Gastrocnemius medialis (tissue), 4 donors: ENCODE data around the gene PALM3. TPM values are rescaled to one million over a fixed set of nuclear protein-coding genes. Genes with fewer than 3 reads are reported as not detected.
A peak's percentile ranks its signal among the peaks of the same experiment; 100 is the strongest.

ENCODE experiments used
- ATAC-seq, 2 donors: fragments of 150-250 bp; one replicate each; pipeline ENCODE4 v1.9.1; 2016
- DNase-seq, 2 donors: peaks; one replicate each; pipeline ENCODE4 v3.0.0-alpha.2; 2019
- H3K27ac ChIP-seq, 4 donors: fragments of 200-600 bp; sonication (generic); 1 replicate in 1 of 4; 2 replicates in 3 of 4; pipeline ENCODE4 v1.5.1; 2016 to 2018; ENCODE audit warnings: mild to moderate bottlenecking in 2 of 4, moderate library complexity in 1 of 4
- H3K27me3 ChIP-seq, 3 donors: fragments of 200-600 bp; sonication (generic) in 2 of 3; 1 replicate in 1 of 3; 2 replicates in 2 of 3; pipeline versions ENCODE4 v1.5.1 to v1.6.0; 2016 to 2019; ENCODE audit warnings: mild to moderate bottlenecking in 1 of 3, moderate library complexity in 1 of 3
- H3K36me3 ChIP-seq, 2 donors: fragments of 200-600 bp; sonication (generic) in 1 of 2; one replicate each; pipeline ENCODE4 v1.5.1; 2017 to 2018
- H3K4me1 ChIP-seq, 2 donors: fragments of 200-600 bp; sonication (generic) in 1 of 2; one replicate each; pipeline ENCODE4 v1.5.1; 2016 to 2017; ENCODE audit warnings: mild to moderate bottlenecking in 2 of 2
- H3K4me3 ChIP-seq, 4 donors: fragments of 200-600 bp; sonication (generic) in 3 of 4; 1 replicate in 1 of 4; 2 replicates in 3 of 4; pipeline ENCODE4 v1.5.1; 2016 to 2019; ENCODE audit warnings: mild to moderate bottlenecking in 2 of 4
- H3K9me3 ChIP-seq, 3 donors: fragments of 200-600 bp; sonication (generic) in 2 of 3; 1 replicate in 1 of 3; 2 replicates in 2 of 3; pipeline ENCODE4 v1.5.1; 2016 to 2019
- POLR2A ChIP-seq, 2 donors: fragments of 450-650 bp; IDR thresholded peaks; one replicate each; pipeline ENCODE4 v1.6.1; 2017; ENCODE audit warnings: antibody characterized with exemption in 2 of 2, mild to moderate bottlenecking in 2 of 2, moderate library complexity in 2 of 2
- in situ Hi-C, 4 donors: fragments of 200-750 bp; cut with MboI; loops; one replicate each; pipeline versions ENCODE4 v1.15.0 to v1.8.0; 2017; ENCODE audit warnings: low sequenced_read_pairs in 4 of 4
- intact Hi-C: fragments of 100-400 bp; cut with DNase I; formaldehyde crosslinking; loops from one replicate; pipeline ENCODE4 v1.15.1; 2023; ENCODE audit warnings: low total_unique reads
- total RNA-seq, 4 donors: library from RNA; depleted of rRNA; stranded (reverse); fragments of >200 nt; gene quantifications; one replicate each; pipeline versions ENCODE4 v1.1.0 to v1.2.3, GENCODE V29; 2016
- TF ChIP-seq, protein P1 (sequence below), 5 experiments: fragments of 450-650 bp in 3 of 5; fragments of 200-600 bp in 2 of 5; sonication (generic) in 2 of 5; IDR thresholded peaks in 4 of 5; conservative IDR thresholded peaks in 1 of 5; 1 replicate in 4 of 5; 2 replicates in 1 of 5; pipeline ENCODE4 v1.5.1; 2016 to 2019; ENCODE audit warnings: antibody characterized with exemption in 5 of 5, mild to moderate bottlenecking in 3 of 5, moderate library complexity in 3 of 5

The PALM3 gene
- total RNA-seq, 4 donors from 2014 or later: not detected

DNA sequence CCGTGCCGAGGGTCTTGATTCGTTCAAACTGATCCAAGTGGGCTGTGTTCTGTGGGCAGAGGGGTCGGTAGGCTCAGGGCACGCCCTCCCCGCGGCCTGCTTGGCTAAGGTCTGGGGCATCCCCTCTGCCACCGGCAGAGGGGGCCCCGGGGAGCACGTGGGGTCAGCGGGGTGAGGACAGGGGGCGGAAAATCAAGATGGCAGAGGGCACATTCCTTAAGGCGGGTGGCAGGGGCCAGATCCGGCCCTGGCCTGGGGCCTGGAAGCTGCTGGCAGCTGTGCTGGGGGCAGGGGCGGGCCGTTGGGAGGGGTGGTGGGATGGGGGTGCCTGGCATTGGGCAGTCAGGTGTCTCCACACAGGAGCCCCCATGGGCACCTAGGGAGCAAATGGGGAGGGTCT is 45.0 kb upstream of the PALM3 start:
- in situ Hi-C loops (no loop called here), intact Hi-C loops (loop anchor here (2.0 kb wide), 1 partner anchor 16 kb away; the partner anchor contains the start of gene SAMD1)
- peaks cover 25 to 41% of the 10 kb centered on the region in 2 donors for H3K4me1 ChIP-seq
- peaks cover 0 to 36% of the 10 kb centered on the region in 2 donors for H3K36me3 ChIP-seq
- ATAC-seq (peak in 1 of 2 donors; percentile 7), DNase-seq (no peak)
- TF ChIP-seq, protein P1, sequence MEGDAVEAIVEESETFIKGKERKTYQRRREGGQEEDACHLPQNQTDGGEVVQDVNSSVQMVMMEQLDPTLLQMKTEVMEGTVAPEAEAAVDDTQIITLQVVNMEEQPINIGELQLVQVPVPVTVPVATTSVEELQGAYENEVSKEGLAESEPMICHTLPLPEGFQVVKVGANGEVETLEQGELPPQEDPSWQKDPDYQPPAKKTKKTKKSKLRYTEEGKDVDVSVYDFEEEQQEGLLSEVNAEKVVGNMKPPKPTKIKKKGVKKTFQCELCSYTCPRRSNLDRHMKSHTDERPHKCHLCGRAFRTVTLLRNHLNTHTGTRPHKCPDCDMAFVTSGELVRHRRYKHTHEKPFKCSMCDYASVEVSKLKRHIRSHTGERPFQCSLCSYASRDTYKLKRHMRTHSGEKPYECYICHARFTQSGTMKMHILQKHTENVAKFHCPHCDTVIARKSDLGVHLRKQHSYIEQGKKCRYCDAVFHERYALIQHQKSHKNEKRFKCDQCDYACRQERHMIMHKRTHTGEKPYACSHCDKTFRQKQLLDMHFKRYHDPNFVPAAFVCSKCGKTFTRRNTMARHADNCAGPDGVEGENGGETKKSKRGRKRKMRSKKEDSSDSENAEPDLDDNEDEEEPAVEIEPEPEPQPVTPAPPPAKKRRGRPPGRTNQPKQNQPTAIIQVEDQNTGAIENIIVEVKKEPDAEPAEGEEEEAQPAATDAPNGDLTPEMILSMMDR (IDR thresholded peaks at IDR 0.05 in 4 of 5, conservative IDR thresholded peaks at IDR 0.05 in 1 of 5): no peak
- no peak for TF ChIP-seq POLR2A (IDR thresholded peaks at IDR 0.05)
- no peaks in the 10 kb centered on the region for H3K27me3 ChIP-seq
- no peak overlapping the region for H3K4me3 ChIP-seq
- H3K27ac ChIP-seq: peak overlapping the region; percentile 79 to 97 (median 86)
- no peaks in the 10 kb centered on the region for H3K9me3 ChIP-seq

DNA sequence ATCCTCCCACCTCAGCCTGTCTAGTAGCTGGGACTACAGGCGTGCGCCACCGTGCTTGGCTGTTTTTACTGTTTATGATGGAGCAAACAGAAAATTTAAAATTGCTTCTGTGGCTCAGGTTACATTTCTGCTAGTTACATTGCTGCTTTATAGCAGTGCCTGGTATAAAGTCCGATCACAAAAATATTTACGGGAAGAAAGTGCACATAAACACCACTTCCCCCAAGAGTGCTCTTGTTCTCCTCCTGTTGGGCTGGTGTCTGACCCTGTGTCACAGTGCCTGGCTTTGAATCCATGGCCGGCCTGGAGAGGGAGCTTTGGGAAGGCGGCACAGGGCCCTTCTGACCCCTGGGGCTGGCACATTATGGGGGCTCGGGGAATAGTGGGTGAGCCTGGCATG is 43.8 kb upstream of the PALM3 start:
- in situ Hi-C loops: no loop called here
- Histone ChIP-seq H3K4me1 (peaks cover 20 to 37% of the 10 kb centered on the region in 2 donors), H3K27ac (peak overlapping the region in 3 of 4 donors; percentile 79 to 97 (median 81)), H3K9me3 (no peaks in the 10 kb centered on the region), H3K4me3 (no peak overlapping the region), H3K27me3 (no peaks in the 10 kb centered on the region), H3K36me3 (peaks cover 0 to 47% of the 10 kb centered on the region in 2 donors)
- TF ChIP-seq, protein P1 (IDR thresholded peaks at IDR 0.05 in 4 of 5, conservative IDR thresholded peaks at IDR 0.05 in 1 of 5): no peak
- TF ChIP-seq POLR2A (IDR thresholded peaks at IDR 0.05): no peak
- DNase-seq: no peak
- intact Hi-C loops: loop anchor here (2.0 kb wide), 1 partner anchor 15 kb away; the partner anchor contains the start of gene SAMD1
- no peak for ATAC-seq

DNA sequence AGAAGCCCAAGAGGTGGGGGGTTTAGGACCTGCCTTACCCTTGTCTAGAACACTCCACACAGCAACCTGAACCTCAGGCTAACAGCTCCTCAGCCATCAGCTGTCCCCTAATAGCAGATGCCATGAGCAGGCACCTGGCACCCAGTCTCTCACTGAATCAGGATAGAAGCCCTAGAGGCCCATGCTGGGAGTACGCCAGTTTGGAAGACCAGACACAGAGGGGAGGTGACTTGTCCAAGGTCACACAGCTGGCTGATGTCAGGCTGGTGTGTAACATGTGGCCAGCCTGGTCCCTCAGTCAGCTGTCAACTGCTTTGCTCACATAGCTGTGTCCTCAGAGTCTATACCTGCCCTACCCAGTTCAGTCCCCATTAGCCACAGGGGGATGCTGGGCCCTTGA is 41.4 kb upstream of the PALM3 start:
- ATAC-seq: no peak
- TF ChIP-seq POLR2A (IDR thresholded peaks at IDR 0.05): no peak
- TF ChIP-seq, protein P1 (IDR thresholded peaks at IDR 0.05 in 4 of 5, conservative IDR thresholded peaks at IDR 0.05 in 1 of 5): no peak
- in situ Hi-C loops (no loop called here), intact Hi-C loops (no loop called here)
- no peak for DNase-seq
- H3K4me1 ChIP-seq: peaks cover 17 to 20% of the 10 kb centered on the region in 2 donors
- peaks cover 0 to 70% of the 10 kb centered on the region in 2 donors for H3K36me3 ChIP-seq
- peak overlapping the region in 1 of 4 donors; percentile 21 for H3K27ac ChIP-seq
- no peaks in the 10 kb centered on the region for H3K9me3 ChIP-seq
- H3K27me3 ChIP-seq: no peaks in the 10 kb centered on the region
- H3K4me3 ChIP-seq: no peak overlapping the region

DNA sequence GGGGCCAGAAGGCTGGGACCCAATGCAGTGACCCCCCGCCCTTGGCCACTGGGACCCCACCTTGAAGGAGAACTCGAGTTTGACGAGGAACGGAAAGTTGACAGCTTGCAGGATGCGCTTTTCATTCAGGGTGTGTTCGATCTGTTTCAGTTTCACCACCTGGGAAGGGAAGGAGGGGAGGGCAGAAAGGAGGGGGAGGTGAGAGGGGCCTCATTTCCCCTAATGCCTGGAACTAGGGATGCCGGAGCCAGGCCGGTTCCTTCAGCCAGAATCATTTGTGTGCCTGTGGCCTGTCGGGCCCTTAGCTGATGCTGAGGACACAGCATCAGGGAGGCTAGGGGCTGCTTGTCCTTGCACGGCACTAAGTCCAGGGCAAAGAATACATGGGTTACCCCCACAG is 40.9 kb upstream of the PALM3 start:
- H3K4me3 ChIP-seq: no peak overlapping the region
- intact Hi-C loops (no loop called here), in situ Hi-C loops (no loop called here)
- ATAC-seq (no peak), DNase-seq (no peak)
- no peaks in the 10 kb centered on the region for H3K27me3 ChIP-seq
- peaks cover 0 to 76% of the 10 kb centered on the region in 2 donors for H3K36me3 ChIP-seq
- TF ChIP-seq, protein P1 (IDR thresholded peaks at IDR 0.05 in 4 of 5, conservative IDR thresholded peaks at IDR 0.05 in 1 of 5): no peak
- TF ChIP-seq POLR2A (IDR thresholded peaks at IDR 0.05): no peak
- peak overlapping the region; percentile 16 to 40 (median 22) for H3K27ac ChIP-seq
- peaks cover 11 to 14% of the 10 kb centered on the region in 2 donors for H3K4me1 ChIP-seq
- no peaks in the 10 kb centered on the region for H3K9me3 ChIP-seq
